Left lung (tissue), 10 donors: ENCODE results near the gene ANXA3. TPM values are rescaled to one million over a fixed set of nuclear protein-coding genes. Genes with fewer than 3 reads are reported as not detected.

Source experiments
- ATAC-seq: fragments of 200-7000 bp; cut with Tn5 transposase; one replicate; pipeline ENCODE4 v1.9.1; 2020; ENCODE audit warnings: moderate library complexity
- DNase-seq, 4 donors: peaks; one replicate each; pipeline ENCODE4 v3.0.0-alpha.2; 2013 to 2020
- H3K27ac ChIP-seq, 2 donors: fragments of 200-600 bp; sonication (generic) in 1 of 2; one replicate each; pipeline versions ENCODE4 v1.5.0 to v1.8.0; 2020 to 2021
- H3K27me3 ChIP-seq, 2 donors: fragments of 200-600 bp; sonication (generic) in 1 of 2; one replicate each; pipeline versions ENCODE4 v1.5.0 to v1.8.0; 2020 to 2021
- H3K36me3 ChIP-seq, 2 donors: fragments of 200-600 bp; sonication (generic) in 1 of 2; one replicate each; pipeline versions ENCODE4 v1.5.0 to v1.8.0; 2020 to 2021
- H3K4me1 ChIP-seq, 2 donors: fragments of 200-600 bp; one replicate each; pipeline ENCODE4 v1.8.0; 2021
- H3K4me3 ChIP-seq, 2 donors: fragments of 200-600 bp; sonication (generic) in 1 of 2; one replicate each; pipeline versions ENCODE4 v1.5.0 to v1.8.0; 2020 to 2021; ENCODE audit warnings: mild to moderate bottlenecking in 1 of 2
- H3K9me3 ChIP-seq, 2 donors: fragments of 200-600 bp; sonication (generic) in 1 of 2; one replicate each; pipeline versions ENCODE4 v1.5.0 to v1.8.0; 2020 to 2021
- CTCF ChIP-seq, 2 donors: fragments of 200-600 bp; sonication (generic) in 1 of 2; IDR thresholded peaks; one replicate each; pipeline versions ENCODE4 v1.5.0 to v1.8.0; 2021; ENCODE audit warnings: antibody characterized with exemption in 2 of 2
- intact Hi-C, 2 donors: fragments of 100-400 bp; cut with DNase I; formaldehyde crosslinking; loops; one replicate each; pipeline versions ENCODE4 v1.11.2 to v1.14.2; 2022
- polyA plus RNA-seq, 6 donors: library from polyadenylated mRNA; unstranded; fragments of 120-200 nt; gene quantifications; one replicate each; pipeline ENCODE4 v1.2.1, GENCODE V29; 2013; ENCODE audit not compliant: insufficient read length in 6 of 6
- total RNA-seq, 2 donors: library from RNA; stranded (reverse); fragmentation: NEBNext Ultra II Directional; extraction: Animal tissue kit (Norgen Biotek cat#: 25700); gene quantifications; one replicate each; pipeline ENCODE4 v1.2.1, GENCODE V29; 2021
- donor health status: DM: no; HTN: yes; CAD: no.
- donor health status: DM: no; HTN: no; CAD: no.

ANXA3 gene
- total and polyA plus RNA-seq, 8 donors: 70.4 to 159 (median 112) TPM

DNA sequence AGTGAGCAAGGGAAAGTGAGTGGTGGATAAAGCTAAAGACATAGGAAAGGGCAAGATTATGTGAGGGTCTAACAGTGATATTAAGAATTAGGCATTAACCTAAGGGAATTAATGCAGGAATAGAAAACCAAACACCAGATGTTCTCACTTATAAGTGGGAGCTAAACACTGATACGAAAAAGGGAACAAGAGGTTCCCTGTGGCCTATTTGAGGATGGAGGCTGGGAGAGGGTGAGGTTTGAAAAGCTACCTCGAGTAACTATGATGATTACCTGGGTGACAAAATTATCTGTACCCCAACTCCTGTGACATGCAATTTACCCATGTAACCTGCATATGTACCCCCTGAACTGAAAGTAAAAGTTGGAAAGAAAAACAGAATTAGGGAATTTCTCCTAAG, 79.0 kb downstream of the ANXA3 start:
- H3K27ac ChIP-seq: peak overlapping the region; percentile 20 to 80
- peaks cover 7 to 24% of the 10 kb centered on the region in 2 donors for H3K4me1 ChIP-seq
- TF ChIP-seq CTCF (IDR thresholded peaks at IDR 0.05): no peak
- H3K36me3 ChIP-seq: no peaks in the 10 kb centered on the region
- no peaks in the 10 kb centered on the region for H3K27me3 ChIP-seq
- H3K9me3 ChIP-seq: no peaks in the 10 kb centered on the region
- ATAC-seq (no peak), DNase-seq (no peak)
- intact Hi-C loops: no loop called here
- no peak overlapping the region for H3K4me3 ChIP-seq

GRCh38 chr4:78634011-78634664, 82.6 kb downstream of the ANXA3 start:
- Histone ChIP-seq H3K4me1 (peaks cover 7 to 24% of the 10 kb centered on the region in 2 donors), H3K4me3 (no peak overlapping the region), H3K27me3 (no peaks in the 10 kb centered on the region), H3K27ac (peak overlapping the region in 1 of 2 donors; percentile 0), H3K9me3 (no peaks in the 10 kb centered on the region), H3K36me3 (no peaks in the 10 kb centered on the region)
- peak; percentile 73 for ATAC-seq
- DNase-seq: no peak
- no peak for TF ChIP-seq CTCF (IDR thresholded peaks at IDR 0.05)
- intact Hi-C loops: no loop called here

GRCh38 chr4:78638337-78639172, 87.0 kb downstream of the ANXA3 start:
- intact Hi-C loops: no loop called here
- TF ChIP-seq CTCF (IDR thresholded peaks at IDR 0.05): no peak
- Histone ChIP-seq H3K36me3 (no peaks in the 10 kb centered on the region), H3K9me3 (no peaks in the 10 kb centered on the region), H3K27ac (no peak overlapping the region), H3K4me1 (peaks cover 3 to 12% of the 10 kb centered on the region in 2 donors), H3K27me3 (no peaks in the 10 kb centered on the region), H3K4me3 (no peak overlapping the region)
- DNase-seq: no peak
- ATAC-seq: no peak

- no peaks in the 10 kb centered on the region for H3K36me3 ChIP-seq
- no peak for DNase-seq
- H3K27ac ChIP-seq: no peak overlapping the region
- H3K4me3 ChIP-seq: no peak overlapping the region
- peaks cover 9 to 29% of the 10 kb centered on the region in 2 donors for H3K4me1 ChIP-seq
- no peak for ATAC-seq
- no peaks in the 10 kb centered on the region for H3K9me3 ChIP-seq
- TF ChIP-seq CTCF (IDR thresholded peaks at IDR 0.05): no peak
- intact Hi-C loops: loop anchor here in 1 of 2 donors (10.0 kb wide), 1 partner anchor 134 kb away; the partner anchor contains the start of gene BMP2K
- no peaks in the 10 kb centered on the region for H3K27me3 ChIP-seq
These were observed 89.1 kb downstream of the ANXA3 start for GRCh38 chr4:78640714-78641113.

GRCh38 chr4:78642934-78643333, 91.4 kb downstream of the ANXA3 start:
- intact Hi-C loops: loop anchor here in 1 of 2 donors (10.0 kb wide), 1 partner anchor 132 kb away; the partner anchor contains the start of gene BMP2K
- Histone ChIP-seq H3K9me3 (no peaks in the 10 kb centered on the region), H3K27me3 (no peaks in the 10 kb centered on the region), H3K4me3 (no peak overlapping the region), H3K4me1 (peaks cover 10 to 51% of the 10 kb centered on the region in 2 donors), H3K27ac (no peak overlapping the region), H3K36me3 (no peaks in the 10 kb centered on the region)
- no peak for ATAC-seq
- no peak for DNase-seq
- TF ChIP-seq CTCF (IDR thresholded peaks at IDR 0.05): no peak
